Stimulated activated CD4-positive, alpha-beta T cell treated with anti-CD3 and anti-CD28 coated beads, Interleukin-4, amount 100 ng/mL, for 4 hours (primary cell): ENCODE results near the gene LCE2D.
"Not testable (repeated sequence)": the region's sequence is repeated elsewhere in the genome, so short reads cannot be mapped to it uniquely, and the experiment has no call there.

ENCODE experiments used
- DNase-seq, 2 experiments: peaks; one replicate each; pipeline ENCODE4 v3.0.0-alpha.2; 2020

Gene LCE2D, protein sequence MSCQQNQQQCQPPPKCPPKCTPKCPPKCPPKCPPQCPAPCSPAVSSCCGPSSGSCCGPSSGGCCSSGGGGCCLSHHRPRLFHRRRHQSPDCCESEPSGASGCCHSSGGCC

DNA sequence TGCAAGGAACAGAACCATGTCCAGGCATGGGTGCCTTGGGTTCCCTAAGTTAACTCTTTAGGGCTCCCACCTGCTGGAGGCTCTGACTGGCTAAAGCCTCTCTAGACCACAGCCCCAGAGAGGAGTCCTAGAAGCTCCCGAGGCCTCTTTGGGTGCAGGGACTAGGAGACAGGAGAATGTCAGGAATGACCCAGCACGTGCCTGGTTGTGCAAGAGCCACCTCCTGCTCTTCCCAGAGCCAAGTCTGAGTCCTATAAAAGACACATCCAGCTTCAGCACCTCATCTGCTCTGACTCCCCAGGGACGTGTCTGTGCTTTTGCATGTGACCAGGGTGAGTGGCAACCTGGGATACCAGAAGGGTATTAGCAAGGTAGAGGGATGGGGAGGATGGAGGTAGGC lies at the start of gene LCE2D:
Gene LCE2D, plus strand, starts transcription at position 283 of the 400 bp plus-strand sequence. CDS start 726 bp downstream, outside the sequence.
- DNase-seq: no peak

DNA sequence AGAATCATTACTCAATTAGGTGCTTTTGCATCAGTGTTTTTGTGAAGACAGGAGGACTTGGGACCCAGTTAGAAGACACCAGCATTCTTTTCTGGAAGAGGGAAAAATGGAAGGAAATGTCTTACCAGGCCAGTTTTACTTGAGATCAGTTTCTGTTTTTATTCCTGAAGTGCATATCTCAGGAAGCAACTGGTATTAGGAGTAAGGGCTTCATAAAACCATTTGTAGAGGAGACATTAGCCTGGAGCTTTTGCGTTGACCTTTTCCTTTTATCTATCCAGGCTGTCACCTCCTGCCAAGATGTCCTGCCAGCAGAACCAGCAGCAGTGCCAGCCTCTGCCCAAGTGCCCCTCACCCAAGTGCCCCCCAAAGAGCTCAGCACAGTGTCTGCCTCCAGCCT lies 49.7 kb upstream of the LCE2D start, which contains the start of gene LCE3B:
Gene LCE3B, plus strand, starts transcription at position 301 of the 400 bp plus-strand sequence. Its CDS starts 0 bp downstream, at position 301.
- DNase-seq: no peak

DNA sequence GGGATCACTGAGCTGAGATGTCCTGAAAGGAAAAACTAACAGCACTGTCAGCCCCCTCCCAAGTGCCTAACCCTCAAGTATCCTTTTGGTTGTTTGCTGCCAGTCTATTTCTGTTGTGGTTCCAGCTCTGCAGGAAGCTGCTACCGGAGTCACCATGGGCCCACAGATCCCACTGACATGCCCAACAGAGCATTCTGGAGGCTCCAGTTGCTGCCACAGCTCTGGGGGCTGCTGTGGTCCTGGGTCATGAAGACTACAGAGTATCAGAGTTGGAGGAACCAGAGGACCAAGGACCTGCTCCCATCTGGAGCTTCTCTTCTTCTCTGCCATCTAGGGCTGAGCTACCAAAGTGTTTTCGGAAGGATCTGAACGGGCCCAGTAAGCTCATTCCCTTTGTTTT lies 41.2 kb upstream of the LCE2D start:
- DNase-seq: no peak

DNA sequence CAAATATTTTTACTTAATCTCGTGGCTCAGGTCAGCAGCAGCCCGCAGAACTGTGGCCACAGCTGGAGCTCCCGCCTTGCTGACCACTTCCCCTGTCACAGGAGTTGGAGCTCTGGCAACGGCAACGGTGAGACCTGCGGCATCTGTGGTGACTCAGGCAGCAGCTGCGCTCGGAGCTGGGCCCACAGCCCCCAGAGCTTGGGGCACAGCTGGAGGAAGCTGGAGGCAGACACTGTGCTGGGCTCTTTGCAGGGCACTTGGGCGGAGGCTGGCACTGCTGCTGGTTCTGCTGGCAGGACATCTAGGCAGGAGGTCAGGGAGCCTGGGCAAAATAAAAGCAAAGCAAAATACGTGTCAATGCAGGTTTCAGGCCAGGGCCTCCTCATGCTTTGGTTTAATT lies 40.4 kb upstream of the LCE2D start, which contains the start of gene LCE3A:
Gene LCE3A, minus strand, starts transcription at position 301 of the 400 bp plus-strand sequence. Its CDS starts 0 bp downstream, at position 301.
- DNase-seq: no peak

DNA sequence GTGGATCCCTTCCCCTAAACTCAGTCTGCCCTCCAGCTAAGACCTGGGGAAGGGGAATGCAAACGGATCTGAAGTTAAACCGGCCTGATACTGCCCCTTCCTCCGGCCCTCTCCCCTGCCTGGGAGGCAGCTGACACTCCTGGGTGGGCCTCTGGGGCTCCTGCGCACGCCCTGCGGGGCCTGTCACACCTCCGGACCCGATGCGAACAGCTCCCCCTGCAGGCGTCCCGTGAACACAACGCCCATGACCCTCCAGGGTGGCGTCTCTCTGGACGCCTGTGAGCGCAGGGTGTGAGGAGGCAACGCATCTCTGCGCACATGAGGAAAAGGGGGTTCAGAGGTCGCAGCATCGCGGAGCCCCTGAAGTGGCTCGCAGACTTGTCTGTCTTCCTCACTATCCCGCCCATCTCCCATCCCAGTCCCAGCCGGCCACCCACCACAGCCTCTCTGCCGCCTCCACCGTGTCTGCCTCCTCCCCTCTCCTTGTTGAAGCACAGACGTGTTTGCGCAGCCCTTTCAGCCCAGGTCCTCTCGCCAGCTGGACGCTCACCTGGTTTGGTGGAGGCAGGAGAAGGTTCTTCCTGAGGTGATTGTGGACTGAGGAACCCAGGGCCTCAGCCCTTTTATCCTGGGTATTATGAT lies 39.9 kb upstream of the LCE2D start:
- DNase-seq: no peak

DNA sequence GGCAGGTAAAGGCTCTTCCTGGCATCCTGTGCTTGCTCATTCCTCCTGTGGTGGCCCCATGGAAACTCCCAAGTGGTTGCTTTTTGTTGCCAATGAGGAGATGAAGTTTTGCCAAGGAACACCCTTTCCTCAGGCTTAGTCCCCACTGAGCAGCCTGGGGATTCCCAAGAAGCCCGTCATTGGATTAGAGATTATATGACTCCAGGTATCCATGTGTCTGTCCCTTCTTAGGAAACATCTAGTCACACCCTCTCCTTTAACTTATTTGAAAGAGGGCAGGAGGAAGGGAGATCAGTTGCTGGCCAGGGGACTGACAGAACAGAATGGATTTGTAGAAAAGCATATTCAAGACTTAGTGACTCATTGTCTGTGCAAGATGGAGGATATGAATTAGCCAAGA lies 36.4 kb upstream of the LCE2D start:
- no peak for DNase-seq

DNA sequence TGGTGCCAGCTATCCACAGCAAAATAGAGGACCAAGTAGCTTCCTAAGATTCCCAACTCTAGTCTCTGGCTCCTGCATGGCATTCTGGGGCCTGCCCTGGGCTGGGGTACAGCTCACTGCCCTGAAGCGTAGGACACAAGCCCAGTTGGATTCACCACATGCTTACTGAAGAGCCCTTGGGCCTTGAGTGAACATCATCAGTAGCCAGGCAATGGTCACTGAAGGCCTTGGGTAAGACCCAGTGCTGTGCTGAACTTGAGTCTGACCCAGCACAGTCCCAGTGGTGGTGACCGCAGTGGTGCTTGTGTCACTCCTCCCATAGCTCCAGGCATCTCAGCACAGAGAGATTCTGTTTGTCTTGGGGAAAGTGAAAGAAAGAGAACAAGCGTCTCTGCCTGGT lies 32.6 kb upstream of the LCE2D start:
- DNase-seq: no peak

DNA sequence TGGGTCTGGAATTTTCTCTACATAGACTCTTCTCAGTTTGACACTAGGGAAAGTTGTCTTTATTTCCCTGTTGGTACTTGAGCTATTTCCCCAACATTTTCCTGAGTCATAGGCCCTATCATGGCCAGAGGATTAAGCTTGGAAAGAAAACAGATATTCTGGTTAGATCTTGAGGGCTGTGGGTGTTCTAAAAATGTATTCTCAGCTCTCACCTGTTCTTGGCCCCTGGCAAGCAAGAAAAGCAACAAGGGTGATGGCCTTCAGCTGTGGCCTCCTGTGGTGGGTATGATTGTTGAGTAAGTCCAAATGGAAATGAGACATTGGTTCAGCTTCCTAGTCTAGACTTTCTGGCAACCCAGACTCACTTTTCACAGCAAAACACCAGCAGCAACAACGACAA lies 22.8 kb upstream of the LCE2D start:
- no peak for DNase-seq

DNA sequence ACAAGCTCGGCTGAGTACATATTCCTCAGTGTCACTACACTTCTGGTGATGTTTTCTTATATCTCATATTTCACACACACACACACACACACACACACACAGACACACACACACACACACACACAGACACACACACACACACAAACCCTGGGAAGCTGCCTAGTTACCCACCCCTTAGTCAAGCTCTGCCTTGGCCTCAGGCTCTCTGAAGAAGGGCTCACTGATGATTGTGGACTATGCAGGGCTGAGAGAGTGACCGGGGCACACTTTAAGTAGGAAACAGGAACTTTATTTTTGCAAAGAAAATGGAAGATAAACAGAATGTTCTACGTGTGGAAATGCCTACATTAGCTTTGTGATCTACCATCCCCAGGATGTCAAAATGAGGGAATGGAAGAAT lies 19.2 kb upstream of the LCE2D start:
- no peak for DNase-seq

DNA sequence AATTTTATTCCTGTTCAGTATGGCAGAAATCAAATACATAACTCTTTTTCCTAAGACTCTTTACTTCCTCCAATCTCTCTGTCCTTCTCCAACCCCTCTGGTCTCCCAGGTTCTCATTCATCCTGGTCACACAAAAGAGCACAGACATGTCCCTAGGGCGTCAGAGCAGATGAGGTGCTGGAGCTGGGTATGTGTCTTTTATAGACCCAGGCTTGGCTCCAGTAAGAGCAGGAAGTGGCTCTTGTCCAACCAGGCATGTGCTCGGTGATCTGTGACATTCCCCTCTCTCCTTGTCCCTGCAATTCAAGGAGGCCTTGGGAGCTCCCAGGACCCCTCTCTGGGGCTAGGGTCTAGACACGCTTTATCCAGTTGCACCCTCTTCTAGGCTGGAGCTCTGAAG lies 18.0 kb upstream of the LCE2D start:
- DNase-seq: no peak

DNA sequence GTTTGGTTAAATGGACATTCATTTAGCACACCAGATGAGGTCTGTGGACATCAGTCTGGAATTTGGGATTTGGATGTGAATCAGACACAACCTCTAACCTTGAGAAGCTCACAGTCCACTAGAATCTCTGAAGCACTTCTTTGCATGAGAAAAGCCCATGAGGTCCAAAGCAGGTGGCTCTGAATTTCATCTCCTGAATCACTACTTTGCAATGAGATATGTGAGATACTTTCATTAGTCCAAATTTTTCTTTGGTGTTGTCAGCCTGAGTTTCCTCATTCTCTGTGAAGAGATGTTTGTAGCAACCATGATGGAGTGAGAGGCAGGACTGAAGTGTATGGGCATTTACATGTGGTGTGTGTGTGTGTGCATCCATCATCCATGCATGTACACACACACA lies 16.5 kb upstream of the LCE2D start:
- DNase-seq: no peak

DNA sequence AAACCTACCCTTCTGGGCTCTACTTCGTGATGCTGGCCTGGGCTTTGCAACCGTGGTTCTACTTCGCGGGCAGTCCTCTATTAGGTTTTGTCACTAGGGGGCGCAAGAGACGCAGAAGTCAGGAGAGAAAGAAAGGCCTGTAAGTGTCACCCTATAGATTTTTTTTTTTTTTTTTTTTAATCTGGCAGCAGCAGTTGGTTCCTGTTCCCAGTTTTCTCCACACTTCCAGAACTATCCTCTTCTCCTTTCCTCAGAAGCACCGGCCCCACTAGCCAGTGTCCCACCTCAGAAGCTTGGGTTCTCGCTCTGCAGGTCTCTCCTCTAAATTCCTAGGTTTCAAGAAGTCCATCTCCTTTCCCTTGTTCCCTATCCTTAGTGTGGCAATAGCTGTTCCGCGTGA lies 9.1 kb upstream of the LCE2D start:
- peak; percentile 16 to 22 for DNase-seq

DNA sequence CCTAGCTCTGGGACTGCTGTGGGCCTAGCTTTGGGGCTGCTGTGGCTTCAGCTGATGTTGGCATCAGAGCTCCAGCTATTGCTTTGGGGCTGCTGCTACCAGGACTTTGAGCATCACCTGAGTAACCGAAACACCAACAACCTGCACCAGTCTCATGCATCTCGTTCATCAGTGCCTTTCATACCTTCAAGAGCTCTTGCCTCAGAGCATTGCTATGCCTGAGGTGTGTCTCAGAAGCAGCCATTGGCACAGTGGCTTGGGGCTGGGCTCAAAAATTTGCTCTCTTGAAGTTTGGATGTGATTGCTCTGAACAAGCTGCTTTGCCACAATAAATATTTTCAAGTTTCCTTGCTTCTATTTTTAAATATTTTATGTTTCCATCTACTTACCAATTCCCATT lies 6.7 kb upstream of the LCE2D start:
- no peak for DNase-seq

DNA sequence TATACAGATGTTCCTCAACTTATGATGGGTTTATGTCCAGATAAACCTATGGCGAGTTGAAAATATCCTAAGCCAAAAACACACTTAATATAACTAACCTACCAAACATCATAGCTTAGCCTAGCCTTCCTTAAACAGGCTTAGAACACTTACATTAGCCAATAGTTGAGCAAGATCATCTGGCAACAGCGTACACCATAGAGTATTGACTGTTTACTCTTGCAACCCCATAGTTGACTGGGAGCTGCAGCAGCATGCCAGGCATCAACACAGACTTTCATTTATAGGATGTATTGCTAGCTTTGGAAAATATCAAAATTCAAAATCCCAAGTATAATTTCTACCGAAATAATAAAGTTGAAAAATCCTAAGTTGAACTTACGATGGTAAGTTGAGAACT lies 5.5 kb upstream of the LCE2D start:
- DNase-seq: no peak

DNA sequence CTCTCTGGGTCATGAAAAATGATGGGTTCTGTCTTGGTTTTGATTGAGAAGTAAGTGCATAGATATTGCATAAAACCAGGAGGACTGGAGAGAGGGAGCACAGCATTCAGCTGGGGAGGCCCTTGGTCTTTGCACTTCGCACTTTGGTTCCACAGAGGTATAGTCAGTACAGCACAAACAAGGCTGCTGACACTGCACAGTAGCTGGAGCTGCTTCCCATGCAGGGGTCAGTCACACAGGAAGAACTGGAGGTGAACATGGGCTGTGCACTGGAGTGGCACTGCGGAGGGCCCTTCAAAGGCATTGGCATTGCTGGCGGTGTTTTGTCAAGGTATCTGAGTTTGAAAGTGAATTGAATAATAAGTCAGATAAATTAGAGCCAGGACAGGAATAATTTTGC lies 4.5 kb upstream of the LCE2D start:
- DNase-seq: no peak

DNA sequence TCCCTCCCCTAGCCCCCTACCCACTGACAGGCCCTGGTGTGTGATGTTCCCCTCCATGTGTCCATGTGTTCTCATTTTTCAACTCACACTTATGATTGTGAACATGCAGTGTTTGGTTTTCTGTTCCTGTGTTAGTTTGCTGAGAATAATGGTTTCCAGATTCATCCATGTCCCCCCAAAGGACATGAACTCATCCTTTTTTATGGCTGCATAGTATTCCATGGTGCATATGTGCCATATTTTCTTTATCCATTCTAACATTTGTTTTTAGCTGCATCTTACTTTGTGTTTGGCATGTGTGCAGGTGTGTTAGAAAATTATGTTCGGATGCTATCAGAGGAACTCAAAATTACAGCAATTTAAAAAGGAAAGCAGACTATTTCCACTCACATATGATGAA lies 3.0 kb downstream of the LCE2D start:
- DNase-seq: not testable (repeated sequence)

DNA sequence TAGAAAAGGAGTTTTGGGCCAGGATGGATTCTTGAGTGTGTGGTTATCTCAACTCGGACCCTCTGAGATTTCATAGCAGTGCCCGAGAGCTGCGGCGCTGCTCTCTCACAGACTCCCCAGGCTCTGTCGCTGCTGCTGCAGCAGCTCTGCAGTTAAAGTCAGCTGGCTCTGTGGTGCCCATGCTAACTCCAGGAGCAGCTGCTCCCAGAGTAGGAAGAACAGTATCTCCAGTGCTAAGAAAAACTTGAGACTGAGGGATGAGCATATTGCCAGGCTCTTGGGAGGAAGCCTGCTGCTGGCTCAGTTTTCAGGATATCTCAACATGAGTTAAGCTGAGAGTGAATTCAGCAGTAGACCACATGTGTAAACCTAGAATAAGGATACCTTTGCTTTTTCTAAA lies 4.5 kb downstream of the LCE2D start:
- DNase-seq: no peak

DNA sequence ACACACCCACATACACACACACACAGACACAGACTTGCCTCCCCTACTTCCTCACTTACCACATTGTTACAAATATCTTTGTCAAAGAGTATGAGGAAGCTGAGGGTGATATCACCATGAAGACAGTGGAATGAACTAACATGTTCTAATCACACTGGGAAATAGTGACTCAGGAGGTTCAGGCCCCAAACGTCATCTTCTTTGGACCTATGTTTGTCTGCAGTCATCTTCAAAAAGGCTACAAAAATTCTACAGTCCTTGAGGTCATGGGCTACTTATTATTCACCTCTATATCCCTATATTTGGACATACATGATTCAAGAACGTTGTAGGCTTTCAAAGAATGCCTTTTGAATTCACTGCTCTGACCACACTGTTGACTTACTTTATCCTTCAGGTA lies 9.8 kb downstream of the LCE2D start:
- no peak for DNase-seq

DNA sequence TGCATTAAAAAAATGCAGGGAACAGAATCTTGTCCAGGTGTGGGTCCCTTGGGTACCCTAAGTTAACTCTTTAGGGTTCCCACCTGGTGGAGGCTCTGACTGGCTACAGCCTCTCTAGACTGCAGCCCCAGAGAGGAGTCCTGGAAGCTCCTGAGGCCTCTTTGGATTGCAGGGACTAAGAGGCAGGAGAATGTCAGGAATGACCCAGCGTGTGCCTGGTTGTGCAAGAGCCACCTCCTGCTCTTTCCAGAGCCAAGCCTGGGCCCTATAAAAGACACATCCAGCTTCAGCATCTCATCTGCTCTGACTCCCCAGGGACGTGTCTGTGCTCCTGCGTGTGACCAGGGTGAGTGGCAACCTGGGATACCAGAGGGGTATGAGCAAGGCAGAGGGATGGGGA lies 11.8 kb downstream of the LCE2D start, which contains the start of gene LCE2C:
Gene LCE2C, plus strand, starts transcription at position 297 of the 400 bp plus-strand sequence. CDS start 737 bp downstream, outside the sequence.
- DNase-seq: not testable (repeated sequence)

DNA sequence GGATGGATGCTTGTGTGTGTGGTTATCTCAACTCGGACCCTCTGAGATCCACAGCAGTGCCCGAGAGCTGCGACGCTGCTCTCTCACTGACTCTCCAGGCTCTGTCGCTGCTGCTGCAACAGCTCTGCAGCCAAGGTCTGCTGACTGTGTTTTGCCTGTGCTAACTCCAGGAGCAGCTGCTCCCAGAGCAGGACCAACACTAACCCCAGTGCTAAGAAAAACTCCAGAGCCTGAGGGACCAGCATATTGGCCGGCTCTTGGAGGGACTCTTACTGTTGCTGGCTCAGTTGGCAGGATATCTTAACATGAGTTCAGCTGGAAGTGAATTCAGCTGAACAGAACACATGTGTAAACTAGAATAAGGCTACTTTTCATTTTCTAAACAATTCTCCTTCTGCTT lies 16.3 kb downstream of the LCE2D start:
- no peak for DNase-seq

DNA sequence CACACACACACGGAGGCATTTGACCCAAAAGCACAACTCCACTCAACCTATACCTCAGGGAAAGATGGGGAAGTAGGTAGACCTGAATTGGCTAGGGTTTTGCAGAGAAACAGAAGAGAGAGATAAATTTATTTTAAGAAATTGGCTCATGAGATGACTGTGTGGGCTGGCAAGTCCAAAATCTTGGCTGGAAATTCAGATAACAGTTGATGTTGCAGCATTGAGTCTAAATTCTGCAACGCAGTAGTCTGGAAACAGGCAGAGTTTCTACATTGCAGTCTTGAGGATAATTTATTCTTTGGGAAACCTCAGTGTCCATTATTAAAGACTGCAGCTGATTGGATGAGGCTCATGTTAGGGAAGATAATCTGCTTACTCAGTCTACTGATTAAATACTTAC lies 18.4 kb downstream of the LCE2D start:
- DNase-seq: no peak

DNA sequence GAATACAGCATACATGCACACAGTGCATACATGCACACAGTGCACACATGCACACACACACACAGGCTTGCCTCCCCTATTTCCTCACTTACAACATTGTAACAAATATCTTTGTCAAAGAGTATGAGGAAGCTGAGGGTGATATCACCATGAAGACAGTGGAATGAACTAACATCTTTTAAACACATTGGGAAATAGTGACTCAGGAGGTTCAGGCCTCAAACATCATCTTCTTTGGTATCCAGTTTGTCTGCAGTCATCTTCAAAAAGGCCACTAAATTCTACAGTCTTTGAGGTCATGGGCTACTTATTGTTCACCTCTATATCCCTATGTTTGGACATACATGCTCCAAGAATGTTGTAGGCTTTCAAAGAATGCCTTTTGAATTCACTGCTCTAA lies 20.7 kb downstream of the LCE2D start:
- DNase-seq: no peak

DNA sequence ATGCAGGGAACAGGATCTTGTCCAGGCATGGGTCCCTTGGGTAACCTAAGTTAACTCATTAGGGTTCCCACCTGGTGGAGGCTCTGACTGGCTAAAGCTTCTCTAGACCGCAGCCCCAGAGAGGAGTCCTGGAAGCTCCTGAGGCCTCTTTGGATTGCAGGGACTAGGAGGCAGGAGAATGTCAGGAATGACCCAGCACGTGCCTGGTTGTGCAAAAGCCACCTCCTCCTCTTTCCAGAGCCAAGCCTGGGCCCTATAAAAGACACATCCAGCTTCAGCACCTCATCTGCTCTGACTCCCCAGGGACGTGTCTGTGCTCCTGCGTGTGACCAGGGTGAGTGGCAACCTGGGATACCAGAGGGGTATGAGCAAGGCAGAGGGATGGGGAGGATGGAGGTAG lies 22.6 kb downstream of the LCE2D start, which contains the start of gene LCE2B:
Gene LCE2B, plus strand, starts transcription at position 301 of the 400 bp plus-strand sequence. CDS start 721 bp downstream, outside the sequence.
- not testable (repeated sequence) for DNase-seq

DNA sequence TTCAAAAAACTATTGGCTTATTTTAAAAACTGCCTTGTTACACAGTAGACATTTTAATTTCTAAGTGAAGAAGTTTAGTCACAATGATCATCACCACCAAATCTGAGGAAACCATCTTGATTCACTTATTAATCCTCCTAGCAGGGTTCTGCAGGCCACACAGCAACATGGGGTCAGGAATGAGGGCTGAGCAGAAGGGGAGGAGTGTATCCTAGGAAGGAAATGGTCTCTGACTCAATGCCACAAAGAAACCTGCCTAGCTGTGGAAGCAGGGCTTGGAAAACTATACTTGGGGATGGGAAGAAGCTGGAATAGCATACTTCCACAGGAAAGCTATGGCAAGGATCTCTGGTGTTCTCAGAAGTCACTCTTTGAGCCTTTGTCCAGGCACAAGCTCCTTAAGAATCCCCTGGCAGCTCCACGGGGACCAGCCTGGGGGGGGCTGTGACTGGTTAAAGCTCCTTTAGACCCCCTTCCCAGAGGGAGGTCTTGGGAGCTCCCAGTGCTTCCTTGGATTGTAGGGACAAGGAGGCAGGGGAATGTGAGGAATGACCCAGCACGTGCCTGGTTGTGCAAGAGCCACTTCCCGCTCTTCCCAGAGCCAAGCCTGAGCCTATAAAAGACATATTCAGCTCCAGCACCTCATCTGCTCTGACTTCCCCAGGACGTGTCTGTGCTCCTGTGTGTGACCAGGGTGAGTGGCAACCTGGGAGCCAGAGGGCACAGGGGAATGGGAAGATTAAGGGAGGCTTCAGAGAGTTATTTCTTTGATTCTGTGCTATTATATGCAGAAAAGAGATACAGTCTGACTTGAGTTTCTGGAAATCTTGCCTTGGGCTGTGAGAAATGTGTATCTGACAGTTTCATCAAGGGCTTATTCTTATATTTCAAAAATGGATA lies 34.8 kb downstream of the LCE2D start, which contains the start of gene LCE2A:
Gene LCE2A, plus strand, starts transcription at position 645 of the 900 bp plus-strand sequence. CDS start 557 bp downstream, outside the sequence.
- DNase-seq: no peak
